B cell (primary cell): ENCODE results near the gene RAB11FIP5.

Experiments used
- EZH2 ChIP-seq: IDR thresholded peaks from 2 replicates; pipeline ENCODE4 v1.6.1; 2012; ENCODE audit warnings: borderline replicate concordance, low read depth, mild to moderate bottlenecking, moderate library complexity, low read length; ENCODE audit not compliant: insufficient read depth, poor library complexity, severe bottlenecking
- TF ChIP-seq, protein P1 (sequence below): fragments of 200-600 bp; IDR thresholded peaks from one replicate; pipeline ENCODE4 v1.8.0; 2022; ENCODE audit warnings: antibody characterized with exemption, mild to moderate bottlenecking

DNA sequence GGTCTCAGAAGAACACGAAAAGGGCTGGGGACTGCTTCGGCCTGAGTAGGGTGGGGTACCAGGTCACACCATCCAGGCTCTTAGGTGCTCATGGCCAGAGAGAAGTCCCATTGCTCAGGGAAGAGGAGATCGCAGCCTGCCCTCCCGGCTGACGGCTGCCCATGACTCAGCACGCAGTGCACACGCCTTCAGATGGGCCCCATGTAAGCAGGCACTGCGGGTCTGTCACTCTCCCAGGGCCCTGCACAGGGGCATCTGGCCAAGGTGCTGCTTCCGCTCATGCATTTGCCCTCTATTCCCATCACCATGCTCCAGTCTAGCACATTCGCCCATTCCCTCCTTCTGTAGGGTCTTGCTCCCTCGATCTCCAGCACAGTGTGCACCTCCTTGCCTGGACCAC lies 76.0 kb downstream of the RAB11FIP5 start:
- TF ChIP-seq, protein P1, sequence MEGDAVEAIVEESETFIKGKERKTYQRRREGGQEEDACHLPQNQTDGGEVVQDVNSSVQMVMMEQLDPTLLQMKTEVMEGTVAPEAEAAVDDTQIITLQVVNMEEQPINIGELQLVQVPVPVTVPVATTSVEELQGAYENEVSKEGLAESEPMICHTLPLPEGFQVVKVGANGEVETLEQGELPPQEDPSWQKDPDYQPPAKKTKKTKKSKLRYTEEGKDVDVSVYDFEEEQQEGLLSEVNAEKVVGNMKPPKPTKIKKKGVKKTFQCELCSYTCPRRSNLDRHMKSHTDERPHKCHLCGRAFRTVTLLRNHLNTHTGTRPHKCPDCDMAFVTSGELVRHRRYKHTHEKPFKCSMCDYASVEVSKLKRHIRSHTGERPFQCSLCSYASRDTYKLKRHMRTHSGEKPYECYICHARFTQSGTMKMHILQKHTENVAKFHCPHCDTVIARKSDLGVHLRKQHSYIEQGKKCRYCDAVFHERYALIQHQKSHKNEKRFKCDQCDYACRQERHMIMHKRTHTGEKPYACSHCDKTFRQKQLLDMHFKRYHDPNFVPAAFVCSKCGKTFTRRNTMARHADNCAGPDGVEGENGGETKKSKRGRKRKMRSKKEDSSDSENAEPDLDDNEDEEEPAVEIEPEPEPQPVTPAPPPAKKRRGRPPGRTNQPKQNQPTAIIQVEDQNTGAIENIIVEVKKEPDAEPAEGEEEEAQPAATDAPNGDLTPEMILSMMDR: no peak
- no peak for TF ChIP-seq EZH2
